ENCODE data around the gene CAMK1D. TPM values are rescaled to one million over a fixed set of nuclear protein-coding genes. Genes with fewer than 3 reads are reported as not detected.
"Not testable (repeated sequence)": the region's sequence is repeated elsewhere in the genome, so short reads cannot be mapped to it uniquely, and the experiment has no call there.

Gene CAMK1D
- total RNA-seq, 2 experiments from 2014 or later = 16.7 to 17.8 TPM

- H3K27ac Mint-ChIP-seq = no peak overlapping the region
- H3K27me3 Mint-ChIP-seq = no peaks in the 10 kb centered on the region
- H3K4me1 Mint-ChIP-seq = peaks cover 24% of the 10 kb centered on the region
- ChIA-PET POLR2A (no interaction called here), CTCF (no interaction called here)
- DNase-seq = no peak
- no peak overlapping the region for H3K4me3 Mint-ChIP-seq
- H3K36me3 Mint-ChIP-seq (ENCODE audit: low read depth) = no peaks in the 10 kb centered on the region
- H3K9me3 Mint-ChIP-seq = no peaks in the 10 kb centered on the region
These were observed 184.4 kb downstream of the CAMK1D start for GRCh38 chr10:12533723-12534122.

GRCh38 chr10:12534824-12535223 is 185.5 kb downstream of the CAMK1D start:
- H3K9me3 Mint-ChIP-seq = no peaks in the 10 kb centered on the region
- POLR2A ChIA-PET = no interaction called here
- H3K4me3 Mint-ChIP-seq = no peak overlapping the region
- H3K36me3 Mint-ChIP-seq (ENCODE audit: low read depth) = no peaks in the 10 kb centered on the region
- H3K27ac Mint-ChIP-seq = peak overlapping the region; percentile 7
- CTCF ChIA-PET = interaction anchor here (1.1 kb wide), 1 partner anchor 122 kb away, joined by 4 read pairs; no protein-coding TSS in a partner anchor
- H3K4me1 Mint-ChIP-seq = peaks cover 24% of the 10 kb centered on the region
- peak; percentile 24 for DNase-seq
- H3K27me3 Mint-ChIP-seq = no peaks in the 10 kb centered on the region

- H3K9me3 Mint-ChIP-seq = no peaks in the 10 kb centered on the region
- no peaks in the 10 kb centered on the region for H3K27me3 Mint-ChIP-seq
- ChIA-PET CTCF (no interaction called here), POLR2A (no interaction called here)
- H3K4me3 Mint-ChIP-seq = no peak overlapping the region
- peaks cover 30% of the 10 kb centered on the region for H3K4me1 Mint-ChIP-seq
- H3K27ac Mint-ChIP-seq = no peak overlapping the region
- H3K36me3 Mint-ChIP-seq (ENCODE audit: low read depth) = no peaks in the 10 kb centered on the region
- no peak for DNase-seq
These were observed 186.3 kb downstream of the CAMK1D start for GRCh38 chr10:12535656-12536055.

- no peak for DNase-seq
- POLR2A ChIA-PET = no interaction called here
- CTCF ChIA-PET = interaction anchor here (0.9 kb wide), 1 partner anchor 62 kb away, joined by 3 read pairs; no protein-coding TSS in a partner anchor
- no peak overlapping the region for H3K27ac Mint-ChIP-seq
- no peaks in the 10 kb centered on the region for H3K36me3 Mint-ChIP-seq (ENCODE audit: low read depth)
- H3K9me3 Mint-ChIP-seq = no peaks in the 10 kb centered on the region
- H3K4me1 Mint-ChIP-seq = peaks cover 23% of the 10 kb centered on the region
- H3K27me3 Mint-ChIP-seq = no peaks in the 10 kb centered on the region
- H3K4me3 Mint-ChIP-seq = no peak overlapping the region
These were observed 189.2 kb downstream of the CAMK1D start for GRCh38 chr10:12538491-12538995.

GRCh38 chr10:12539350-12540164 is 190.2 kb downstream of the CAMK1D start:
- no peak for DNase-seq
- H3K4me3 Mint-ChIP-seq = no peak overlapping the region
- peaks cover 2% of the 10 kb centered on the region for H3K9me3 Mint-ChIP-seq
- H3K36me3 Mint-ChIP-seq (ENCODE audit: low read depth) = no peaks in the 10 kb centered on the region
- no peaks in the 10 kb centered on the region for H3K27me3 Mint-ChIP-seq
- no peak overlapping the region for H3K27ac Mint-ChIP-seq
- ChIA-PET POLR2A (no interaction called here), CTCF (interaction anchor here (0.9 kb wide), 1 partner anchor 61 kb away, joined by 3 read pairs; no protein-coding TSS in a partner anchor)
- H3K4me1 Mint-ChIP-seq = peaks cover 18% of the 10 kb centered on the region

- POLR2A ChIA-PET = no interaction called here
- Mint-ChIP-seq H3K4me3 (no peak overlapping the region), H3K36me3 (ENCODE audit: low read depth) (no peaks in the 10 kb centered on the region), H3K9me3 (peaks cover 7% of the 10 kb centered on the region), H3K27ac (no peak overlapping the region), H3K4me1 (peaks cover 10% of the 10 kb centered on the region), H3K27me3 (no peaks in the 10 kb centered on the region)
- no peak for DNase-seq
- CTCF ChIA-PET = no interaction called here
These were observed 191.0 kb downstream of the CAMK1D start for GRCh38 chr10:12540341-12540781.

- Mint-ChIP-seq H3K4me3 (no peak overlapping the region), H3K4me1 (peaks cover 9% of the 10 kb centered on the region), H3K27me3 (no peaks in the 10 kb centered on the region), H3K36me3 (ENCODE audit: low read depth) (peaks cover 9% of the 10 kb centered on the region), H3K9me3 (peaks cover 16% of the 10 kb centered on the region), H3K27ac (no peak overlapping the region)
- CTCF ChIA-PET = no interaction called here
- no peak for DNase-seq
- POLR2A ChIA-PET = no interaction called here
These were observed 192.2 kb downstream of the CAMK1D start for GRCh38 chr10:12541446-12542067.

- CTCF ChIA-PET = no interaction called here
- Mint-ChIP-seq H3K4me1 (peaks cover 12% of the 10 kb centered on the region), H3K27ac (no peak overlapping the region), H3K9me3 (peaks cover 16% of the 10 kb centered on the region), H3K4me3 (no peak overlapping the region), H3K36me3 (ENCODE audit: low read depth) (peaks cover 9% of the 10 kb centered on the region), H3K27me3 (no peaks in the 10 kb centered on the region)
- no peak for DNase-seq
- POLR2A ChIA-PET = no interaction called here
These were observed 192.9 kb downstream of the CAMK1D start for GRCh38 chr10:12542133-12542670.

GRCh38 chr10:12543589-12543988 is 194.2 kb downstream of the CAMK1D start:
- H3K27ac Mint-ChIP-seq = no peak overlapping the region
- H3K36me3 Mint-ChIP-seq (ENCODE audit: low read depth) = peaks cover 9% of the 10 kb centered on the region
- H3K4me1 Mint-ChIP-seq = peaks cover 21% of the 10 kb centered on the region
- ChIA-PET POLR2A (no interaction called here), CTCF (no interaction called here)
- no peak overlapping the region for H3K4me3 Mint-ChIP-seq
- DNase-seq = no peak
- H3K9me3 Mint-ChIP-seq = peaks cover 16% of the 10 kb centered on the region
- H3K27me3 Mint-ChIP-seq = no peaks in the 10 kb centered on the region

GRCh38 chr10:12546160-12546802 is 196.9 kb downstream of the CAMK1D start:
- H3K27ac Mint-ChIP-seq; CTCF ChIA-PET; H3K4me3 Mint-ChIP-seq; POLR2A ChIA-PET; H3K27me3 Mint-ChIP-seq; DNase-seq; H3K36me3 Mint-ChIP-seq (ENCODE audit: low read depth): not testable (repeated sequence)
- peaks cover 16% of the 10 kb centered on the region for H3K9me3 Mint-ChIP-seq
- peaks cover 15% of the 10 kb centered on the region for H3K4me1 Mint-ChIP-seq

- H3K27me3 Mint-ChIP-seq = no peaks in the 10 kb centered on the region
- no peak for DNase-seq
- H3K27ac Mint-ChIP-seq = no peak overlapping the region
- H3K4me1 Mint-ChIP-seq = peaks cover 15% of the 10 kb centered on the region
- peaks cover 16% of the 10 kb centered on the region for H3K9me3 Mint-ChIP-seq
- ChIA-PET POLR2A (no interaction called here), CTCF (interaction anchor here (1.8 kb wide), 1 partner anchor 109 kb away, joined by 4 read pairs; no protein-coding TSS in a partner anchor)
- H3K4me3 Mint-ChIP-seq = no peak overlapping the region
- H3K36me3 Mint-ChIP-seq (ENCODE audit: low read depth) = peaks cover 9% of the 10 kb centered on the region
These were observed 198.0 kb downstream of the CAMK1D start for GRCh38 chr10:12547301-12547771.

- ChIA-PET CTCF (no interaction called here), POLR2A (no interaction called here)
- no peak overlapping the region for H3K4me3 Mint-ChIP-seq
- no peak for DNase-seq
- H3K27me3 Mint-ChIP-seq = no peaks in the 10 kb centered on the region
- H3K27ac Mint-ChIP-seq = no peak overlapping the region
- peaks cover 9% of the 10 kb centered on the region for H3K36me3 Mint-ChIP-seq (ENCODE audit: low read depth)
- H3K4me1 Mint-ChIP-seq = peaks cover 15% of the 10 kb centered on the region
- peaks cover 16% of the 10 kb centered on the region for H3K9me3 Mint-ChIP-seq
These were observed 199.9 kb downstream of the CAMK1D start for GRCh38 chr10:12549297-12549696.

- POLR2A ChIA-PET = no interaction called here
- no peak for DNase-seq
- peaks cover 3% of the 10 kb centered on the region for H3K36me3 Mint-ChIP-seq (ENCODE audit: low read depth)
- no peaks in the 10 kb centered on the region for H3K27me3 Mint-ChIP-seq
- peaks cover 15% of the 10 kb centered on the region for H3K4me1 Mint-ChIP-seq
- CTCF ChIA-PET = interaction anchor here (0.7 kb wide), 1 partner anchor 63 kb away, joined by 3 read pairs; no protein-coding TSS in a partner anchor
- H3K27ac Mint-ChIP-seq = no peak overlapping the region
- H3K9me3 Mint-ChIP-seq = peaks cover 4% of the 10 kb centered on the region
- H3K4me3 Mint-ChIP-seq = no peak overlapping the region
These were observed 201.6 kb downstream of the CAMK1D start for GRCh38 chr10:12550994-12551393.

Measured in activated CD4-positive, alpha-beta memory T cell treated with anti-CD3 and anti-CD28 coated beads, Interleukin-2, amount 10 ng/mL, durations not matched to agents 7 days and 5 days (primary cell).